Measurements from ENCODE around the gene ACRBP.

ACRBP gene

GRCh38 chr12:6647083-6647604 lies at the start of gene ACRBP:
ACRBP (minus strand) TSS chr12:6647432; CDS start chr12:6647366, 66 bp downstream.
- peak; percentile 26 for DNase-seq (ENCODE audit: low spot score)

GRCh38 chr12:6695313-6696045 lies 48.2 kb upstream of the ACRBP start:
- no peak for DNase-seq (ENCODE audit: low spot score)

- DNase-seq (ENCODE audit: low spot score), result no peak
Measured at GRCh38 chr12:6694701-6695100, 47.5 kb upstream of the ACRBP start.

GRCh38 chr12:6693832-6694355 lies 46.7 kb upstream of the ACRBP start:
- DNase-seq (ENCODE audit: low spot score), result no peak

GRCh38 chr12:6692888-6693287 lies 45.7 kb upstream of the ACRBP start:
- no peak for DNase-seq (ENCODE audit: low spot score)

GRCh38 chr12:6691473-6691872 lies 44.2 kb upstream of the ACRBP start:
- DNase-seq (ENCODE audit: low spot score), result no peak

GRCh38 chr12:6688999-6689882 lies 42.0 kb upstream of the ACRBP start, which contains the start of gene ZNF384:
ZNF384 (minus strand) TSS chr12:6689375; CDS start chr12:6679520, 9,855 bp downstream.
- peak; percentile 99 for DNase-seq (ENCODE audit: low spot score)

- peak; percentile 41 for DNase-seq (ENCODE audit: low spot score)
Measured at GRCh38 chr12:6688543-6688998, 41.3 kb upstream of the ACRBP start.

- DNase-seq (ENCODE audit: low spot score), result no peak
Measured at GRCh38 chr12:6685814-6686213, 38.6 kb upstream of the ACRBP start.

- no peak for DNase-seq (ENCODE audit: low spot score)
Measured at GRCh38 chr12:6684609-6685008, 37.4 kb upstream of the ACRBP start.

- no peak for DNase-seq (ENCODE audit: low spot score)
Measured at GRCh38 chr12:6676962-6677361, 29.7 kb upstream of the ACRBP start.

- DNase-seq (ENCODE audit: low spot score), result no peak
Measured at GRCh38 chr12:6672143-6672542, 24.9 kb upstream of the ACRBP start.

- no peak for DNase-seq (ENCODE audit: low spot score)
Measured at GRCh38 chr12:6667559-6668210, 20.5 kb upstream of the ACRBP start.

GRCh38 chr12:6666211-6666610 lies 19.0 kb upstream of the ACRBP start:
- no peak for DNase-seq (ENCODE audit: low spot score)

GRCh38 chr12:6664902-6665301 lies 17.7 kb upstream of the ACRBP start:
- no peak for DNase-seq (ENCODE audit: low spot score)

- DNase-seq (ENCODE audit: low spot score), result peak; percentile 99
Measured at GRCh38 chr12:6662906-6663742, 15.9 kb upstream of the ACRBP start, which contains the start of gene ING4. ING4 (minus strand) TSS chr12:6663119; CDS start chr12:6663101, 18 bp downstream.

GRCh38 chr12:6662602-6662905 lies 15.3 kb upstream of the ACRBP start:
- DNase-seq (ENCODE audit: low spot score), result no peak

GRCh38 chr12:6653987-6654386 lies 6.8 kb upstream of the ACRBP start:
- no peak for DNase-seq (ENCODE audit: low spot score)

GRCh38 chr12:6653342-6653741 lies 6.1 kb upstream of the ACRBP start:
- no peak for DNase-seq (ENCODE audit: low spot score)

- no peak for DNase-seq (ENCODE audit: low spot score)
Measured at GRCh38 chr12:6652391-6652790, 5.2 kb upstream of the ACRBP start.

GRCh38 chr12:6650832-6651231 lies 3.6 kb upstream of the ACRBP start:
- DNase-seq (ENCODE audit: low spot score), result no peak
